Keratinocyte (primary cell): Measurements from ENCODE around the gene LDB2.

Source experiments
- CTCF ChIP-seq, 3 experiments: IDR thresholded peaks in 1 of 3; conservative IDR thresholded peaks in 1 of 3; optimal IDR thresholded peaks in 1 of 3; 2 replicates in 2 of 3; 3 replicates in 1 of 3; pipeline versions ENCODE3 to v1.5.1; 2011; ENCODE audit warnings: low read length in 3 of 3, mild to moderate bottlenecking in 3 of 3, moderate library complexity in 2 of 3, control low read depth in 1 of 3, inconsistent platforms in 1 of 3; ENCODE audit not compliant: insufficient read depth in 2 of 3; ENCODE audit errors: extremely low read depth in 1 of 3
- EZH2 ChIP-seq: IDR thresholded peaks from one replicate; pipeline ENCODE4 v1.6.1; 2012; ENCODE audit warnings: inconsistent platforms, mild to moderate bottlenecking, low read length, moderate library complexity

GRCh38 chr4:16726368-16727050 lies 171.9 kb downstream of the LDB2 start:
- TF ChIP-seq CTCF (optimal IDR thresholded peaks at IDR 0.05 in 1 of 3, IDR thresholded peaks at IDR 0.05 in 1 of 3, conservative IDR thresholded peaks at IDR 0.05 in 1 of 3; ENCODE audit: extremely low read depth in 1 of 3, insufficient read depth in 2 of 3, low read length in 3 of 3) = no peak
- no peak for TF ChIP-seq EZH2
